Inflammatory macrophage treated with lipopolysaccharide for 4 hours (primary cell): ENCODE results near the gene LIMK1.
A peak's percentile ranks its signal among the peaks of the same experiment; 100 is the strongest.
"Not testable (repeated sequence)": the region's sequence is repeated elsewhere in the genome, so short reads cannot be mapped to it uniquely, and the experiment has no call there.

ENCODE experiments used
- DNase-seq: peaks from one replicate; pipeline ENCODE4 v3.0.0-alpha.2; 2020

Gene LIMK1

GRCh38 chr7:74084722-74085578, 1.3 kb downstream of the LIMK1 start:
- no peak for DNase-seq

- no peak for DNase-seq
Measured at GRCh38 chr7:74087791-74088453, 4.3 kb downstream of the LIMK1 start.

DNA sequence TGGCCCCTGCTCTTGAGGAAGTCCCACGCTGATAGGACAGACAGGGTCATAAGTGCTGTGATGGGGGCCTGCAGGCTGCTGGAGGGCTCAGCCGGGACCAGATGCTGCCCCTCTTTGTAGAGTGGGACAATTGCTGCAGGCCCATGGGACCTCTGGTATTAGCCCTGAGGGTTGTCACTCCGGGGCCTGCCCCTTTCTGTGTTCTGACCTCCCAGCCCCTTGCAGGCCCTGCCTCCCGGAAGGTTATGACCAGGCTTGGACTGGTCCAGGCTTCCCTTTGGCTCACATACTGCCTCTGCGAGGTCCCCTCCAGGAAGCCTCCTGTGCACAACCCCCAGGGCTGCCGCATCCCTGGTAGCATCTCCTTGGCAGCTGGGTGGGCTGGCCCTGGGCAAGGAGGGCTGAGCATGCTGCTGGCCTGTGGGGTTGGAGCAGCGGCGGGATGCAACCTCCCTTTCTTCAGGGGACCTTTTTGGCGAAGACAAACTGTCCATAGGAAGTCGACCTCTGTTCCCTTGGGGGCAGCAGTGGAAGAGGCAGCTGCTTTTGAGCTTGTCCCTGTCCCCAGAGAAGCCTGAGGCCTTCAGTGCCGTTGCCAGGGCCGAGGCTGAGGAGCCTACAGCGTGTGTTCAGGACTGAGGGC, 8.8 kb downstream of the LIMK1 start:
- peak; percentile 14 for DNase-seq

DNA sequence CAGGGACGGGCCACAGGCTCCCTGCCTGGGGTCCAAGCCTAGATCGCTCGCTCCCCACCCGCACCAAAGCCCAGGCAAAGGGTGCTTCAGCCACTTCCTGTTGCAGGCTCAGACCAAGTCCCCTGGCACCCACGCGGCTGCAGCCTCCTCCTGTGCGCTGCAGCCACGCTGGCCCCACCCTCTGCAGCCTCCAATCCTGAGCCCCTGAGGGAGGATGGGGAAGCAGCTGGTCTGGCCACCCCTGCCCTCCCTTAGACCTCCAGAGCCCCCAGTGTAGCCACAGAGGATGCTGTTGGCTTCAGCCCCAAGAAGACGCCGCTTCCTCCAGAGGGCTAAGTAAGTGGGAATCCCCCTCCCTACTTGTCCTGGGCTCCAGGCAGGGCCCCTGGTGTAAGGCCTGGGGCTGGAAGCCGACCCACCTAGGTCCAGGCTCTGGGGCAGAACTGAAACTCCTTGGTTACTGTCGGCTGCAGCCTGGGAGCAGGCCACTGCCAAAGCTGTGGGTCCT, 9.4 kb downstream of the LIMK1 start:
- peak; percentile 92 for DNase-seq

DNA sequence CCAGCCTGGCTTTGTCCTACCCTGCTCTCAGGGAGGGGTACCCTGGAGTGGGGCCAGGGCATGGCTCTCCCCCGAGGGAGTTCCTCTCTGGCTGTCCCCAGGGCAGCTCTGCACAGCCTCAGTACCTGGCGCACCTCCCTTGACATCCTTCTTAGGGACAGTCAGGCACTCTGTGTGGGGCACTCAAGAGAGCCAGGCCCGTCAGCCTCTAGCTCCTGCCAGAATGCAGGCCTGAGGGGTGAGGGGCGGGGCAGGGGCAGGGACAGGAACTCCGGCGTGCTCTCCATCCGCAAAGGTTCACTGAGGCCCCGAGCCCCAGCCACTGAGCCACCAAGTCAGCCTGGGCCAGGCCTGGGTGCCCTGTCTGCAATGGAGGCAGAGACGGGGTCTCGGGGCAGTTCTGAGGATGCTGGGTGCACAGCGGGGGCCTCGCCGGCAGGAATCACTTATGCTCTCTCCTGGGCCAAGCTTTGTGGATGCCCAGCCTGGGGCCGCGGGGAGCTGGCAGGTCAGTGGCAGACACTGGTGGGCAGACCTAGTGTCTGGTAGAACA, 10.1 kb downstream of the LIMK1 start:
- DNase-seq = no peak

GRCh38 chr7:74094224-74095101, 10.9 kb downstream of the LIMK1 start:
- DNase-seq = peak; percentile 96

- no peak for DNase-seq
Measured at GRCh38 chr7:74095135-74095534, 11.5 kb downstream of the LIMK1 start.

DNA sequence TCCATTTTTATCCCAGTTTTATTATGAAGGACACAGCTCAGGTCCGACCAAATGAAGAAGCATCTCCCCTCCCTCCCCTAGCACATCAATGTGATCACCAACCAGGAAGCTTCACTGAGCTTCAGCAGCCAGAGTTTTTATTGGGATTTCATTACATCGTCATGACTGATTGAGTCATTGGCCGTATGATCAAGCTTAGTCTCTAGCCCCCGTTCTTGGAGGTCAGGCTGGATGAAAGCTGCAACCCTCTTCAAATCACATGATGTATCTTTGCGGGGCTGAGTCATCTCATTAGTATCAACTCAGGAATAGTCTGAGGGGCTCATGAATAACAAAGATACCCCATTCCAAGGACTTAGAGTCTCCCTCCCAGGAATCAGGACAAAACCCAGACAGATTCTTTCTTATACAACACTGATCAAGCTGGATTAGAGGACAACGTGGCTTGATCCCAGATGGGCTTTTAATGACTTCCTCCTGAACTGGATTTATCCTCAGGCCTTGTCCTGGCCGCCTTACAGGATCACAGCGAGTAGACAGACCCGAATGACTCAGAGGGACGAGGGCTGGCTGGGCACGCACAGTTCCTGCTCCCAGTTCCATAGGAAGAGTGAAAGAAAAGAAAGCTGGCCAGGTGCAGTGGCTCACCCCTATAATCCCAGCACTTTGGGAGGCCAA, 14.5 kb downstream of the LIMK1 start:
- peak; percentile 93 for DNase-seq

- no peak for DNase-seq
Measured at GRCh38 chr7:74099031-74099430, 15.4 kb downstream of the LIMK1 start.

GRCh38 chr7:74101061-74101681, 17.6 kb downstream of the LIMK1 start:
- peak; percentile 38 for DNase-seq

GRCh38 chr7:74103219-74103772, 19.7 kb downstream of the LIMK1 start:
- no peak for DNase-seq

DNA sequence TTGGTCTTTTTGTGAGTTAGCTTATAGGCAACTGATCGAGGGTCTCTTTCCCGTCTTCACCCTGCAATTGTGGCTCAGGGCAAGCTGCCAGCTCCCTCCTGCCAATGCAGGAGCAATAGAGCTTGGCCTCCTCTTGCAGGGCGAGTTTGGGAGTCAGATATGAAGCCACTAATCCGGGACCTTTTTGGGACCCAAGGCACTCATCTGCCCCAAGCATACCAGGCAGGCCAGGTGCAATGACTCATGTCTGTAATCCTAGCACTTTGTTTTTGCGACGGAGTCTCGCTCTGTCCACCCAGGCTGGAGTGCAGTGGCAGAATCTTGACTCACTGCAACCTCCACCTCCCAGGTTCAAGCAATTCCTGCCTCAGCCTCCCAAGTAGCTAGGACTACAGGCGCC, 21.1 kb downstream of the LIMK1 start:
- DNase-seq = no peak

- DNase-seq = no peak
Measured at GRCh38 chr7:74105992-74106391, 22.4 kb downstream of the LIMK1 start.

GRCh38 chr7:74106846-74107245, 23.2 kb downstream of the LIMK1 start:
- no peak for DNase-seq

- no peak for DNase-seq
Measured at GRCh38 chr7:74115326-74115725, 31.7 kb downstream of the LIMK1 start.

- no peak for DNase-seq
Measured at GRCh38 chr7:74116356-74116755, 32.8 kb downstream of the LIMK1 start.

- no peak for DNase-seq
Measured at GRCh38 chr7:74119831-74120230, 36.2 kb downstream of the LIMK1 start.

DNA sequence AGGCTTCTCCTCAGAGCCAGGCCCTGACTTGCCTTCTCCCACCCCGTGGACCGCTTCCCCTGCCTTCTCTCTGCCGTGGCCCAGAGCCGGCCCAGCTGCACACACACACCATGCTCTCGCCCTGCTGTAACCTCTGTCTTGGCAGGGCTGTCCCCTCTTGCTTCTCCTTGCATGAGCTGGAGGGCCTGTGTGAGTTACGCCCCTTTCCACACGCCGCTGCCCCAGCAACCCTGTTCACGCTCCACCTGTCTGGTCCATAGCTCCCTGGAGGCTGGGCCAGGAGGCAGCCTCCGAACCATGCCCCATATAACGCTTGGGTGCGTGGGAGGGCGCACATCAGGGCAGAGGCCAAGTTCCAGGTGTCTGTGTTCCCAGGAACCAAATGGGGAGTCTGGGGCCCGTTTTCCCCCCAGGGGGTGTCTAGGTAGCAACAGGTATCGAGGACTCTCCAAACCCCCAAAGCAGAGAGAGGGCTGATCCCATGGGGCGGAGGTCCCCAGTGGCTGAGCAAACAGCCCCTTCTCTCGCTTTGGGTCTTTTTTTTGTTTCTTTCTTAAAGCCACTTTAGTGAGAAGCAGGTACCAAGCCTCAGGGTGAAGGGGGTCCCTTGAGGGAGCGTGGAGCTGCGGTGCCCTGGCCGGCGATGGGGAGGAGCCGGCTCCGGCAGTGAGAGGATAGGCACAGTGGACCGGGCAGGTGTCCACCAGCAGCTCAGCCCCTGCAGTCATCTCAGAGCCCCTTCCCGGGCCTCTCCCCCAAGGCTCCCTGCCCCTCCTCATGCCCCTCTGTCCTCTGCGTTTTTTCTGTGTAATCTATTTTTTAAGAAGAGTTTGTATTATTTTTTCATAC, 38.0 kb downstream of the LIMK1 start:
- no peak for DNase-seq

DNA sequence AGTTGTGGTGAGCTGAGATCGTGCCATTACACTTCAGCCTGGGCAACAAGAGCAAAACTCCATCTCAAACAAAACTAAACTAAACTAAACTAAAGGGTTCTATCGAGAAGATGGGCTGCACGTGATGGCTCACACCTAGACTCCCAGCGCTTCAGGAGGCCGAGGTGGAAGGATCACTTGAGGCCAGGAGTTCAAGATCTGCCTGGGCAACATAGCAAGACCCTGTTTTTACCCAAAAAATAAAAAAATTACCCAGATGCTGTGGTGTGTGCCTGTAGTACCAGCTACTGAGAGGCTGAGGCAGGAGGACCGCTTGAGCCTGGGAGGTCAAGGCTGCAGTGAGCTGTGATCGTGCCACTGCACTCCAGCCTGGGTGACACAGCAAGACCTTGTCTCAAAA, 40.3 kb downstream of the LIMK1 start:
- DNase-seq = not testable (repeated sequence)
